HG02571 (cell line): ENCODE results near the gene ICAM4.
"Not testable (repeated sequence)": the region's sequence is repeated elsewhere in the genome, so short reads cannot be mapped to it uniquely, and the experiment has no call there.

Source experiments
- ATAC-seq: cut with Tn5 transposase; IDR thresholded peaks from one replicate; pipeline ENCODE4 v1.9.1; 2021; ENCODE audit warnings: mild to moderate bottlenecking, moderate library complexity; ENCODE audit not compliant: unreplicated experiment

Gene ICAM4

DNA sequence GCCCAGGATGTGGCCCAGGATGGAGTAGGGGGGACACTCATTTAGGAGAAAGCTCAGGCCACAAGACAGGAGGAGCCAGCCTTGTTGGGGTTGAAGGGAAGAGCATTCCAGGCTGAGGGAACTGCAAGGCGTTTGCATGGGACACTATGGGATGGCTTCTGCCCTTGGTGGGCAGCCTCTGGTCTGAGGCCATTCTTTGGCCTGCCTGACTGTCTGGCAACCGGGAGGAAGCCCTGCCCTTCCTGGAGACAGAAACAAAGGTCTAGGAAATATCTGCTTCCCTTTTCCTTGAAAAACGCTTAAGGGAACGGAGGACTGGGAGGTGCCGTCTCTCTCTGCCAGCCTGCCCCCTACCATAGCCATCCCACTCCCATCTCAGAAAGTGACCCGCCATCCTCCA is 18.7 kb upstream of the ICAM4 start:
- ATAC-seq = no peak

GRCh38 chr19:10269333-10270179 is 17.2 kb upstream of the ICAM4 start:
- ATAC-seq = no peak

- ATAC-seq = peak; percentile 26
Observed at GRCh38 chr19:10270180-10270615, 16.6 kb upstream of the ICAM4 start.

DNA sequence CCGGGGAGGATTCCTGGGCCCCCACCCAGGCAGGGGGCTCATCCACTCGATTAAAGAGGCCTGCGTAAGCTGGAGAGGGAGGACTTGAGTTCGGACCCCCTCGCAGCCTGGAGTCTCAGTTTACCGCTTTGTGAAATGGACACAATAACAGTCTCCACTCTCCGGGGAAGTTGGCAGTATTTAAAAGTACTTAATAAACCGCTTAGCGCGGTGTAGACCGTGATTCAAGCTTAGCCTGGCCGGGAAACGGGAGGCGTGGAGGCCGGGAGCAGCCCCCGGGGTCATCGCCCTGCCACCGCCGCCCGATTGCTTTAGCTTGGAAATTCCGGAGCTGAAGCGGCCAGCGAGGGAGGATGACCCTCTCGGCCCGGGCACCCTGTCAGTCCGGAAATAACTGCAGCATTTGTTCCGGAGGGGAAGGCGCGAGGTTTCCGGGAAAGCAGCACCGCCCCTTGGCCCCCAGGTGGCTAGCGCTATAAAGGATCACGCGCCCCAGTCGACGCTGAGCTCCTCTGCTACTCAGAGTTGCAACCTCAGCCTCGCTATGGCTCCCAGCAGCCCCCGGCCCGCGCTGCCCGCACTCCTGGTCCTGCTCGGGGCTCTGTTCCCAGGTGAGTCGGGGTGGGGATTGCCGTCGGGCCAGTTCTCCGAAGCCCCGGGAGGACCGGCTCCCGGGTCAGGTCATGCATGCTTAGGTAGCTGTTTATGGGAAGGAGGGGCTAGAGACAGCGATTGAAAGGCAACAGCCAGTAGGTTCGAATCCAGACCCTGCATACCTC is 15.9 kb upstream of the ICAM4 start, which contains the start of gene ICAM1:
Gene ICAM1, plus strand, starts transcription at position 505 of the 779 bp plus-strand sequence. Its CDS starts 40 bp downstream, at position 545.
- ATAC-seq = peak; percentile 42

GRCh38 chr19:10271543-10272086 is 15.1 kb upstream of the ICAM4 start:
- ATAC-seq = peak; percentile 24

DNA sequence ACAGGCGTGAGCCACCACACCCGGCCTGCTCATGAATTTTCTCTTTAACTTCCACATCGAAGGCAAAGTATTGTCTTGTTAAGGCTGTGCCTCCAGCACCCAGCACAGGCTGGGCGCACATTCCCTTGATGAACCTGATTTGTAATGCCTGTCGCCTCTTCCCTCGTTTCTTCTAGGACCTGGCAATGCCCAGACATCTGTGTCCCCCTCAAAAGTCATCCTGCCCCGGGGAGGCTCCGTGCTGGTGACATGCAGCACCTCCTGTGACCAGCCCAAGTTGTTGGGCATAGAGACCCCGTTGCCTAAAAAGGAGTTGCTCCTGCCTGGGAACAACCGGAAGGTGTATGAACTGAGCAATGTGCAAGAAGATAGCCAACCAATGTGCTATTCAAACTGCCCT is 12.2 kb upstream of the ICAM4 start:
- no peak for ATAC-seq

DNA sequence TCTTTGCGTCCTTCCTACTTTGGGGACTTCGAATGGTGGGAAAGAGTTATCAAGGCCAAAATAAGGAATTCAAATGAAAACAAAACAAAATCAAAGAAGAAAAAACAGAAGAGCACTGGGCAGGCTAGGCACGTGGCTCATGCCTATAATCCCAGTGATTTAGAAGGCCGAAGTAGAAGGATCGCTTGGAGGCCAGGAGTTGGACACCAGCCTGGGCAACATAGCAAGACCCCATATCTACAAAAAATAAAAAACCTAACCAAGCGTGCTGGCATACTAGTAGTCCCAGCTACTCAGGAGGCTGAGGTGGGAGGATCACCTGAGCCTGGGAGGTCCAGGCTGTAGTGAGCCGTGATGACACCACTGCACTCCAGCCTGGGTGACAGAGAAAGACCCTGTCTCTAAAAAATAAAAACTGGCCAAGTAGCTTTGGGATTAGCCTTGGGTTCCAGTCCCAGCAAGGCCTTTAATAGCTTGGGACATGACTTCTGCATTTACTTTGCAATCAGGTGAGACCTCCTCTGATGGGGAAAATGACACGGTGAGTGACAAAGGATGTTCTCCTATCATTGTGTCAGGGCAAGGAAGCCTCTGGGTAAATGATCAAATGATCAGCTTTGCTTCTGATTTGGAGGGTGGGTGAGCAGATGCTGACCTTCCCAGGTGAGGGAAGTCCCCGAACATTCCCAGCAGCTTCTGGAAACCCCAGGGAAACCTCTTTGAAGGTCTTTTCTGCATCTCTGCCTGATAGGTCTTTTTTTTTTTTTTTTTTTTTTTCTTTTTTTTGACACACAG is 8.8 kb upstream of the ICAM4 start:
- ATAC-seq = no peak

GRCh38 chr19:10278935-10279334 is 7.8 kb upstream of the ICAM4 start:
- ATAC-seq = no peak

DNA sequence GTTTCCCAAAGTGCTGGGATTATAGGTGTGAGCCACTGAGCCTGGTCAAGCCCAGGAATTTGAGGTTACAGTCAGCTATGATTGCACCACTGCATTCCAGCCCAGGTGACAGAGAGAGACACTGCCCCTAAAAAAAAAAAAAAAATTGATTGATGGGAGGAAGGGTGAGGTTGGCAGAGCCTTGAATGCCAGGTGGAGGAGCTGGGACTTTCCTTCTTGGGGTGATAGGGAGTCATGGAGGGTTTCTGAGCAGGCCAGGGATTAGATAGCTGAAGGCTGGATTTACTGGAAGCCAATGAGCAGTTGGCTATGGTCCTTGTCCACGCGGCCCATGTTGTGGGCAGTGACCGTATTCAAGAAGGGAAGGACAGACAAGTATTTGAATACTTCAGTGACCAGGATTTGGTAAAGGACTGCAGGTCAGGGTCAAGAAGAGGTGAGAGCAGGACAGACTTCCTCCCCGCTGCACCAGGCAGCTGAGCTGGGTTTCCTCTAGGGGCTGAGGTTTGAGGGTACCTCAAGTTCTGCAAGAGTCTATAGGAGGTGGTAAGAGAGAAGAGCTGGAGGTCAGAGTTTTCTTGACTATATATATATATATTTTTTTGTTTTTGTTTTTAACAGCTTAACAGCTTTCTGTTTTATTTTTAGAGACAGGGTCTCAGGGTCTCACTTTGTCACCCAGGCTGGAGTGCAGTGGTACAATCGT is 6.9 kb upstream of the ICAM4 start:
- ATAC-seq = no peak

- ATAC-seq = not testable (repeated sequence)
Observed at GRCh38 chr19:10282043-10282442, 4.7 kb upstream of the ICAM4 start.

- no peak for ATAC-seq
Observed at GRCh38 chr19:10283301-10284064, 3.3 kb upstream of the ICAM4 start.

- ATAC-seq = no peak
Observed at GRCh38 chr19:10284065-10284959, 2.4 kb upstream of the ICAM4 start.

DNA sequence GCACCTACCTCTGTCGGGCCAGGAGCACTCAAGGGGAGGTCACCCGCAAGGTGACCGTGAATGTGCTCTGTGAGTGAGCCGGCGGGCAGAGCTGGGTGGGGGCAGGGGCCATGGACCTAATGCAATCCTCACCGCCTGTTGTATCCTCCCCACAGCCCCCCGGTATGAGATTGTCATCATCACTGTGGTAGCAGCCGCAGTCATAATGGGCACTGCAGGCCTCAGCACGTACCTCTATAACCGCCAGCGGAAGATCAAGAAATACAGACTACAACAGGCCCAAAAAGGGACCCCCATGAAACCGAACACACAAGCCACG is 1.8 kb upstream of the ICAM4 start:
- ATAC-seq = no peak

GRCh38 chr19:10285393-10285792 is 1.4 kb upstream of the ICAM4 start:
- ATAC-seq = no peak

DNA sequence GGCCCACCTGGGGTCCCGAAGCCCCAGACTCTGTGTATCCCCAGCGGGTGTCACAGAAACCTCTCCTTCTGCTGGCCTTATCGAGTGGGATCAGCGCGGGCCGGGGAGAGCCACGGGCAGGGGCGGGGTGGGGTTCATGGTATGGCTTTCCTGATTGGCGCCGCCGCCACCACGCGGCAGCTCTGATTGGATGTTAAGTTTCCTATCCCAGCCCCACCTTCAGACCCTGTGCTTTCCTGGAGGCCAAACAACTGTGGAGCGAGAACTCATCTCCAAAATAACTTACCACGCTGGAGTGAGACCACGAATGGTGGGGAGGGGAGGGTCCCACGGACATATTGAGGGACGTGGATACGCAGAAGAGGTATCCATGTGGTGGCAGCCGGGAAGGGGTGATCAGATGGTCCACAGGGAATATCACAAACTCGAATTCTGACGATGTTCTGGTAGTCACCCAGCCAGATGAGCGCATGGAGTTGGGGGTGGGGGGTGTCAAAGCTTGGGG is 2.0 kb downstream of the ICAM4 start:
- no peak for ATAC-seq

DNA sequence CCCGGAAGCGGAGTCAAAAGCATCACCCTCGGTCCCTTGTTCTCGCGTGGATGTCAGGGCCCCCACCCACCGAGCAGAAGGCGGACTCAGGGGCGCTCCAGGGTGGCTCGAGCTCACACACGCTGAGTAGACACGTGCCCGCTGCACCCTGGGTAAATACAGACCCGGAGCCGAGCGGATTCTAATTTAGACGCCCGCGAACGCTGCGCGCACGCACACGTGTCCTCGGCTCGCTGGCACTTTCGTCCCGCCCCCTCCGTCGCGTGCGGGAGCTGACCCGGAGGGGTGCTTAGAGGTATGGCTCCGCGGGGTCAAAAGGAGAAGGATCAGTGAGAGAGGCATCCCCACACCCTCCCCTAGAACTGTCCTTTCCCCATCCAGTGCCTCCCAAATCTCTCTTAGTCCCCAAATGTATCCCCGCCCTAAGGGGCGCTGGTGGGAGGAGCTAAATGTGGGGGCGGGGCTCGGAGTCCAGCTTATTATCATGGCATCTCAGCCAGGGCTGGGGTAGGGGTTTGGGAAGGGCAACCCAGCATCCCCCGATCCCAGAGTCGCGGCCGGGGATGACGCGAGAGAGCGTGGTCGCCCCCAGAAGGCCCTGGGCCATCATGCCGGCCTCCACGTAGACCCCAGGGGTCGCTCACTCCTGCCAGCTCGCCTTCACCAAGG is 2.5 kb downstream of the ICAM4 start:
- no peak for ATAC-seq

- ATAC-seq = no peak
Observed at GRCh38 chr19:10289836-10290356, 3.1 kb downstream of the ICAM4 start, which contains the start of gene ICAM5. Gene ICAM5, plus strand, starts transcription at chr19:10289952. Its CDS starts 92 bp downstream, at chr19:10290044.
